ENCODE data around the gene KHDC1. TPM values are rescaled to one million over a fixed set of nuclear protein-coding genes. Genes with fewer than 3 reads are reported as not detected.
"Not testable (repeated sequence)": the region's sequence is repeated elsewhere in the genome, so short reads cannot be mapped to it uniquely, and the experiment has no call there.

The KHDC1 gene
- total and polyA plus RNA-seq, 2 donors = 2.6 to 4.2 TPM

DNA sequence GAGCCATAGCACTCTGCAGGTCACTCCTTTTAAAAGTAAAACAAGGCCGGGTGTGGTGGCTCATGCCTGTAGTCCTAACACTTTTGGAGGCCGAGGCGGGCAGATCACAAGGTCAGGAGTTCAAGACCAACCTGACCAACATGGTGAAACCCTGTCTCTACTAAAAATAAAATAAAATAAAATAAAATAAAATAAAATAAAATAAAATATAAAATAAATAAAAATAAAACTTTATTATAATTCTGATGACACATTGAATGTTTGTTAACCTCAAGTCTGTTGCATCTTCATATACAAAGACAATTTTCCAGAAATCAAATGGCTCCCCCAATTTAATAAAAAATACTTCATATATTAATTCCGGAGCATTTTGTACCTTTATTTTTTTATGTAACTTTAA lies 69.7 kb downstream of the KHDC1 start:
- H3K36me3 ChIP-seq (ENCODE audit: insufficient read depth); DNase-seq (ENCODE audit: extremely low spot score); H3K27ac ChIP-seq (ENCODE audit: low read depth); H3K4me3 ChIP-seq (ENCODE audit: low read depth, low read length); H3K4me1 ChIP-seq (ENCODE audit: insufficient read depth): not testable (repeated sequence)
- WGBS = 94% methylated on average over 4 of the region's 4 CpGs

Small RNA genes lying within 50 kb of the gene (small RNA-seq; reads per million reads assigned to genes)
- gene RPSAP41 = not detected

Other genes starting within 250 kb of the KHDC1 start
- gene KHDC1L, start 37.7 kb downstream of the KHDC1 start, total RNA-seq = not detected
- not detected for gene KHDC1L, start 37.7 kb downstream of the KHDC1 start, polyA plus RNA-seq
- gene DPPA5, start 91.1 kb upstream of the KHDC1 start, total RNA-seq = not detected
- gene DPPA5, start 91.1 kb upstream of the KHDC1 start, polyA plus RNA-seq = not detected
- not detected for gene KHDC3L, start 99.5 kb upstream of the KHDC1 start, total RNA-seq
- gene KHDC3L, start 99.5 kb upstream of the KHDC1 start, polyA plus RNA-seq = not detected
- gene OOEP, start 106.7 kb upstream of the KHDC1 start, total RNA-seq = not detected
- gene OOEP, start 106.7 kb upstream of the KHDC1 start, polyA plus RNA-seq = 0.24 TPM
- 0.42 TPM for gene DDX43, start 131.6 kb upstream of the KHDC1 start, total RNA-seq
- 1.3 TPM for gene DDX43, start 131.6 kb upstream of the KHDC1 start, polyA plus RNA-seq
- gene CGAS, start 189.1 kb upstream of the KHDC1 start, total RNA-seq = 16.0 TPM
- gene CGAS, start 189.1 kb upstream of the KHDC1 start, polyA plus RNA-seq = 3.1 TPM
- gene MTO1, start 198.5 kb upstream of the KHDC1 start, total RNA-seq = 28.3 TPM
- 19.8 TPM for gene MTO1, start 198.5 kb upstream of the KHDC1 start, polyA plus RNA-seq

Measured in urinary bladder (tissue), 4 donors.